HepG2 (cell line): ENCODE measurements around the gene PTGIS. TPM values are rescaled to one million over a fixed set of nuclear protein-coding genes. Genes with fewer than 3 reads are reported as not detected.

Source experiments
- BHLHE40 ChIP-seq: IDR thresholded peaks from 2 replicates; pipeline ENCODE4 v1.6.1; 2011; ENCODE audit warnings: low read length, improper control_type of control experiment
- CHD2 ChIP-seq: IDR thresholded peaks from 2 replicates; pipeline ENCODE4 v1.6.1; 2011; ENCODE audit warnings: low read depth, low read length, improper control_type of control experiment
- FOXA3 ChIP-seq: IDR thresholded peaks from 2 replicates; pipeline ENCODE4 v1.6.1; 2016; ENCODE audit warnings: missing genetic modification reagents, missing compliant biosample characterization
- FOXK1 ChIP-seq: sonication (generic); formaldehyde crosslinking; IDR thresholded peaks from 2 replicates; pipeline ENCODE4 v1.4.0; 2020; ENCODE audit warnings: low read depth, missing genetic modification reagents, borderline replicate concordance
- FOXO1 ChIP-seq: sonication (generic); formaldehyde crosslinking; IDR thresholded peaks from 2 replicates; pipeline ENCODE4 v1.4.0; 2020; ENCODE audit warnings: missing genetic modification reagents
- HOXA3 ChIP-seq: sonication (generic); formaldehyde crosslinking; IDR thresholded peaks from 2 replicates; pipeline ENCODE4 v1.5.0; 2020; ENCODE audit warnings: missing genetic modification reagents
- JDP2 ChIP-seq: sonication (generic); formaldehyde crosslinking; IDR thresholded peaks from 2 replicates; pipeline ENCODE4 v1.8.1; 2022; ENCODE audit warnings: missing genetic modification reagents, borderline replicate concordance
- MLLT10 ChIP-seq: sonication (generic); formaldehyde crosslinking; IDR thresholded peaks from 2 replicates; pipeline ENCODE4 v1.4.0; 2020; ENCODE audit warnings: missing genetic modification reagents
- SIN3B ChIP-seq: fragments of 150-350 bp; IDR thresholded peaks from 2 replicates; pipeline ENCODE4 v1.6.1; 2014; ENCODE audit warnings: low read length
- TARDBP ChIP-seq: sonication (generic); formaldehyde crosslinking; IDR thresholded peaks from 2 replicates; pipeline ENCODE4 v1.8.0; 2022; ENCODE audit warnings: mild to moderate bottlenecking, missing genetic modification reagents
- ZNF326 ChIP-seq: sonication (generic); formaldehyde crosslinking; IDR thresholded peaks from 2 replicates; pipeline ENCODE4 v1.4.0; 2020; ENCODE audit warnings: missing genetic modification reagents, borderline replicate concordance
- ZNF382 ChIP-seq: sonication (generic); formaldehyde crosslinking; IDR thresholded peaks from 2 replicates; pipeline ENCODE4 v1.5.0; 2020; ENCODE audit warnings: missing genetic modification reagents, mild to moderate bottlenecking, borderline replicate concordance
- ZNF484 ChIP-seq: sonication (generic); formaldehyde crosslinking; IDR thresholded peaks from 2 replicates; pipeline ENCODE4 v1.5.1; 2020; ENCODE audit warnings: mild to moderate bottlenecking, low read depth, missing genetic modification reagents, borderline replicate concordance
- ZNF629 ChIP-seq: sonication (generic); formaldehyde crosslinking; conservative IDR thresholded peaks from 2 replicates; pipeline ENCODE4 v1.5.0; 2020; ENCODE audit warnings: missing genetic modification reagents
- polyA plus RNA-seq, 8 experiments: library from polyadenylated mRNA; depleted of rRNA in 3 of 8; stranded (reverse) in 7 of 8; unstranded in 1 of 8; fragments of >200 nt; fragmentation: Illumina TruSeq in 4 of 8; extraction: Trizol in 4 of 8; gene quantifications; 2 replicates each; pipeline versions ENCODE4 v1.2.1 to v1.2.3, GENCODE V29; 2011 to 2016; ENCODE audit warnings: low read depth in 4 of 8, missing spikeins in 1 of 8, mixed read lengths in 1 of 8; ENCODE audit not compliant: insufficient read depth in 1 of 8
- total RNA-seq, 5 experiments: library from RNA; depleted of rRNA; stranded (reverse); fragments of >200 nt; fragmentation: Illumina TruSeq; extraction: Trizol; gene quantifications; 2 replicates each; pipeline ENCODE4 v1.2.3, GENCODE V29; 2016; ENCODE audit warnings: low read depth in 1 of 5
- TF ChIP-seq, protein P1 (sequence below): sonication (generic); formaldehyde crosslinking; IDR thresholded peaks from 2 replicates; pipeline ENCODE4 v1.4.0; 2020; ENCODE audit warnings: missing genetic modification reagents, mild to moderate bottlenecking, borderline replicate concordance
- TF ChIP-seq, protein P2 (sequence below): sonication (generic); formaldehyde crosslinking; IDR thresholded peaks from 2 replicates; pipeline ENCODE4 v1.4.0; 2020; ENCODE audit warnings: missing genetic modification reagents
- TF ChIP-seq, protein P3 (sequence below): sonication (generic); formaldehyde crosslinking; IDR thresholded peaks from 2 replicates; pipeline ENCODE4 v1.5.1; 2020; ENCODE audit warnings: mild to moderate bottlenecking, missing genetic modification reagents, borderline replicate concordance
- TF ChIP-seq, protein P4 (sequence below): sonication (generic); formaldehyde crosslinking; conservative IDR thresholded peaks from 2 replicates; pipeline ENCODE4 v1.4.0; 2020; ENCODE audit warnings: missing genetic modification reagents
- TF ChIP-seq, protein P5 (sequence below): IDR thresholded peaks from 2 replicates; pipeline ENCODE4 v1.6.1; 2012; ENCODE audit warnings: low read depth, low read length, improper control_type of control experiment

Gene PTGIS
- total and polyA plus RNA-seq, 2 of the 13 experiments (the other 11 are each of a cell fraction or from before 2014, with no cell fraction given): not detected

DNA sequence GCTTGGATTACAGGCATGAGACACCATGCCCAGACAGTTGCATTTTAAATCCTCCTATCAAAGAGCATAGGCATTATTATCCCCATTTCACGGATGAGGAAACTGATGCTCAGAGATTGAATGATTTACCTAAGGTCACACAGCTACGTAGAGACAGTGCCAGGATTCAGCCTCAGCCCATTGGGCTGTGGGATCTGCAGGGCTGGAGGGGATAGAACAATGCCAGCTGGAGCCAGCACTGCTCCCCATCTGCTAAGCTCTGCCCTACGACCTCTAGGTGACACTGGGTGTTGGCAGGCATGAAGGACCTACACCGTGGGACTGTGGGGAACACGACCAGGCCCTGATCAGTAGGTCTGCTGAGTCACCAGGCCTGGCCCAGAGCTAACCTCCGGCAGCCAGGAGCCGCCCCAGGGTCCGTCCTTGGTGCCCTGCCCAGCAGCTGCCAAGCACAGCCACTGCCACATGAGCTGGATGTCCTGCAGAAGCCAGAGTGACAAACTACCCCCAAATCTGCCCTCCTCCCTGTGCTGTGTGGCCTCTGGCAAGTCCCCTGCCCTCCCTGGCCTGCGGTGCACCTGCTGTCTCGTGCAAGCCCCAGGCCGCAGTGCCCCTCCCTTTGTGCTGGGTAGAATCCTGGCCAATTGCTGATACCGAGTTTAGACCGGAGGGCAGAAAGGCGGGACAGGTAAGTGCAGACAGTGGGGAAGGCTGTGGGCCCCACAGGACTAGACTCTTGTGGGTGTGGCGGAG is 47.6 kb upstream of the PTGIS start (continued):
- no peak for TF ChIP-seq SIN3B
- TF ChIP-seq HOXA3 (CRISPR knock-in tag): no peak
- TF ChIP-seq FOXO1 (CRISPR knock-in tag): no peak
- TF ChIP-seq, protein P1, sequence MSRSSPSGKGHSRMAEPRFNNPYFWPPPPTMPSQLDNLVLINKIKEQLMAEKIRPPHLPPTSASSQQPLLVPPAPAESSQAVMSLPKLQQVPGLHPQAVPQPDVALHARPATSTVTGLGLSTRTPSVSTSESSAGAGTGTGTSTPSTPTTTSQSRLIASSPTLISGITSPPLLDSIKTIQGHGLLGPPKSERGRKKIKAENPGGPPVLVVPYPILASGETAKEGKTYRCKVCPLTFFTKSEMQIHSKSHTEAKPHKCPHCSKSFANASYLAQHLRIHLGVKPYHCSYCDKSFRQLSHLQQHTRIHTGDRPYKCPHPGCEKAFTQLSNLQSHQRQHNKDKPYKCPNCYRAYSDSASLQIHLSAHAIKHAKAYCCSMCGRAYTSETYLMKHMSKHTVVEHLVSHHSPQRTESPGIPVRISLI (CRISPR knock-in tag): peak; percentile 29; the same call in 1 of the 2 replicates
- no peak for TF ChIP-seq JDP2 (CRISPR knock-in tag)
- no peak for TF ChIP-seq ZNF326 (CRISPR knock-in tag)
- TF ChIP-seq, protein P2, sequence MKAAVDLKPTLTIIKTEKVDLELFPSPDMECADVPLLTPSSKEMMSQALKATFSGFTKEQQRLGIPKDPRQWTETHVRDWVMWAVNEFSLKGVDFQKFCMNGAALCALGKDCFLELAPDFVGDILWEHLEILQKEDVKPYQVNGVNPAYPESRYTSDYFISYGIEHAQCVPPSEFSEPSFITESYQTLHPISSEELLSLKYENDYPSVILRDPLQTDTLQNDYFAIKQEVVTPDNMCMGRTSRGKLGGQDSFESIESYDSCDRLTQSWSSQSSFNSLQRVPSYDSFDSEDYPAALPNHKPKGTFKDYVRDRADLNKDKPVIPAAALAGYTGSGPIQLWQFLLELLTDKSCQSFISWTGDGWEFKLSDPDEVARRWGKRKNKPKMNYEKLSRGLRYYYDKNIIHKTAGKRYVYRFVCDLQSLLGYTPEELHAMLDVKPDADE (CRISPR knock-in tag): no peak
- TF ChIP-seq, protein P3, sequence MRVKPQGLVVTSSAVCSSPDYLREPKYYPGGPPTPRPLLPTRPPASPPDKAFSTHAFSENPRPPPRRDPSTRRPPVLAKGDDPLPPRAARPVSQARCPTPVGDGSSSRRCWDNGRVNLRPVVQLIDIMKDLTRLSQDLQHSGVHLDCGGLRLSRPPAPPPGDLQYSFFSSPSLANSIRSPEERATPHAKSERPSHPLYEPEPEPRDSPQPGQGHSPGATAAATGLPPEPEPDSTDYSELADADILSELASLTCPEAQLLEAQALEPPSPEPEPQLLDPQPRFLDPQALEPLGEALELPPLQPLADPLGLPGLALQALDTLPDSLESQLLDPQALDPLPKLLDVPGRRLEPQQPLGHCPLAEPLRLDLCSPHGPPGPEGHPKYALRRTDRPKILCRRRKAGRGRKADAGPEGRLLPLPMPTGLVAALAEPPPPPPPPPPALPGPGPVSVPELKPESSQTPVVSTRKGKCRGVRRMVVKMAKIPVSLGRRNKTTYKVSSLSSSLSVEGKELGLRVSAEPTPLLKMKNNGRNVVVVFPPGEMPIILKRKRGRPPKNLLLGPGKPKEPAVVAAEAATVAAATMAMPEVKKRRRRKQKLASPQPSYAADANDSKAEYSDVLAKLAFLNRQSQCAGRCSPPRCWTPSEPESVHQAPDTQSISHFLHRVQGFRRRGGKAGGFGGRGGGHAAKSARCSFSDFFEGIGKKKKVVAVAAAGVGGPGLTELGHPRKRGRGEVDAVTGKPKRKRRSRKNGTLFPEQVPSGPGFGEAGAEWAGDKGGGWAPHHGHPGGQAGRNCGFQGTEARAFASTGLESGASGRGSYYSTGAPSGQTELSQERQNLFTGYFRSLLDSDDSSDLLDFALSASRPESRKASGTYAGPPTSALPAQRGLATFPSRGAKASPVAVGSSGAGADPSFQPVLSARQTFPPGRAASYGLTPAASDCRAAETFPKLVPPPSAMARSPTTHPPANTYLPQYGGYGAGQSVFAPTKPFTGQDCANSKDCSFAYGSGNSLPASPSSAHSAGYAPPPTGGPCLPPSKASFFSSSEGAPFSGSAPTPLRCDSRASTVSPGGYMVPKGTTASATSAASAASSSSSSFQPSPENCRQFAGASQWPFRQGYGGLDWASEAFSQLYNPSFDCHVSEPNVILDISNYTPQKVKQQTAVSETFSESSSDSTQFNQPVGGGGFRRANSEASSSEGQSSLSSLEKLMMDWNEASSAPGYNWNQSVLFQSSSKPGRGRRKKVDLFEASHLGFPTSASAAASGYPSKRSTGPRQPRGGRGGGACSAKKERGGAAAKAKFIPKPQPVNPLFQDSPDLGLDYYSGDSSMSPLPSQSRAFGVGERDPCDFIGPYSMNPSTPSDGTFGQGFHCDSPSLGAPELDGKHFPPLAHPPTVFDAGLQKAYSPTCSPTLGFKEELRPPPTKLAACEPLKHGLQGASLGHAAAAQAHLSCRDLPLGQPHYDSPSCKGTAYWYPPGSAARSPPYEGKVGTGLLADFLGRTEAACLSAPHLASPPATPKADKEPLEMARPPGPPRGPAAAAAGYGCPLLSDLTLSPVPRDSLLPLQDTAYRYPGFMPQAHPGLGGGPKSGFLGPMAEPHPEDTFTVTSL (CRISPR knock-in tag): no peak
- TF ChIP-seq, protein P4, sequence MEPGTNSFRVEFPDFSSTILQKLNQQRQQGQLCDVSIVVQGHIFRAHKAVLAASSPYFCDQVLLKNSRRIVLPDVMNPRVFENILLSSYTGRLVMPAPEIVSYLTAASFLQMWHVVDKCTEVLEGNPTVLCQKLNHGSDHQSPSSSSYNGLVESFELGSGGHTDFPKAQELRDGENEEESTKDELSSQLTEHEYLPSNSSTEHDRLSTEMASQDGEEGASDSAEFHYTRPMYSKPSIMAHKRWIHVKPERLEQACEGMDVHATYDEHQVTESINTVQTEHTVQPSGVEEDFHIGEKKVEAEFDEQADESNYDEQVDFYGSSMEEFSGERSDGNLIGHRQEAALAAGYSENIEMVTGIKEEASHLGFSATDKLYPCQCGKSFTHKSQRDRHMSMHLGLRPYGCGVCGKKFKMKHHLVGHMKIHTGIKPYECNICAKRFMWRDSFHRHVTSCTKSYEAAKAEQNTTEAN (CRISPR knock-in tag): no peak
- no peak for TF ChIP-seq FOXK1 (CRISPR knock-in tag)
- no peak for TF ChIP-seq ZNF382 (CRISPR knock-in tag)
- peak; percentile 63 for TF ChIP-seq BHLHE40
- no peak for TF ChIP-seq MLLT10 (CRISPR knock-in tag)
- no peak for TF ChIP-seq TARDBP (CRISPR knock-in tag)
- TF ChIP-seq, protein P5, sequence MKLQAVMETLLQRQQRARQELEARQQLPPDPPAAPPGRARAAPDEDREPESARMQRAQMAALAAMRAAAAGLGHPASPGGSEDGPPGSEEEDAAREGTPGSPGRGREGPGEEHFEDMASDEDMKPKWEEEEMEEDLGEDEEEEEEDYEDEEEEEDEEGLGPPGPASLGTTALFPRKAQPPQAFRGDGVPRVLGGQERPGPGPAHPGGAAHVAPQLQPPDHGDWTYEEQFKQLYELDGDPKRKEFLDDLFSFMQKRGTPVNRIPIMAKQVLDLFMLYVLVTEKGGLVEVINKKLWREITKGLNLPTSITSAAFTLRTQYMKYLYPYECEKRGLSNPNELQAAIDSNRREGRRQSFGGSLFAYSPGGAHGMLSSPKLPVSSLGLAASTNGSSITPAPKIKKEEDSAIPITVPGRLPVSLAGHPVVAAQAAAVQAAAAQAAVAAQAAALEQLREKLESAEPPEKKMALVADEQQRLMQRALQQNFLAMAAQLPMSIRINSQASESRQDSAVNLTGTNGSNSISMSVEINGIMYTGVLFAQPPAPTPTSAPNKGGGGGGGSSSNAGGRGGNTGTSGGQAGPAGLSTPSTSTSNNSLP: no peak
- no peak for TF ChIP-seq ZNF484 (CRISPR knock-in tag)
- TF ChIP-seq ZNF629 (CRISPR knock-in tag): peak; percentile 98
- no peak for TF ChIP-seq FOXA3 (CRISPR knock-in tag)
- no peak for TF ChIP-seq CHD2
